Neural cell (in vitro differentiated cells): ENCODE data around the gene FAM200B.

Experiments used
- CTCF ChIP-seq: fragments of 450-650 bp; IDR thresholded peaks from 2 replicates; pipeline ENCODE4 v1.5.1; 2014; ENCODE audit warnings: antibody characterized with exemption, mild to moderate bottlenecking, moderate library complexity; ENCODE audit not compliant: poor library complexity, severe bottlenecking
- EP300 ChIP-seq: fragments of 450-650 bp; conservative IDR thresholded peaks from 2 replicates; pipeline ENCODE4 v1.6.1; 2014; ENCODE audit warnings: antibody characterized with exemption, mild to moderate bottlenecking, moderate library complexity; ENCODE audit not compliant: poor library complexity, severe bottlenecking
- EZH2 ChIP-seq: fragments of 200-600, 300-800 bp; shearing (Covaris generic), sonication (generic); IDR thresholded peaks from 2 replicates; pipeline ENCODE4 v1.6.1; 2014; ENCODE audit warnings: antibody characterized with exemption, low read length, borderline replicate concordance, mild to moderate bottlenecking; ENCODE audit not compliant: insufficient read depth, poor library complexity, severe bottlenecking
- POLR2AphosphoS5 ChIP-seq: IDR thresholded peaks from 2 replicates; pipeline ENCODE4 v1.6.1; 2012
- RAD21 ChIP-seq: fragments of 450-650 bp; conservative IDR thresholded peaks from 2 replicates; pipeline ENCODE4 v1.6.1; 2014; ENCODE audit warnings: antibody characterized with exemption, mild to moderate bottlenecking, moderate library complexity
- TAF1 ChIP-seq: IDR thresholded peaks from 2 replicates; pipeline ENCODE4 v1.6.1; 2012; ENCODE audit warnings: low read depth

GRCh38 chr4:15729910-15730533 is 48.4 kb downstream of the FAM200B start:
- no peak for TF ChIP-seq EZH2
- TF ChIP-seq CTCF: peak; percentile 77
- no peak for TF ChIP-seq TAF1
- TF ChIP-seq POLR2AphosphoS5: no peak
- TF ChIP-seq EP300: no peak
- TF ChIP-seq RAD21: peak; percentile 67
